ENCODE measurements around the gene ATPAF2.

The ATPAF2 gene

GRCh38 chr17:18038861-18039534, at the start of gene ATPAF2, which contains the start of gene GID4:
Gene ATPAF2, minus strand, starts transcription at chr17:18039168. Its CDS starts 155 bp downstream, at chr17:18039013.
Gene GID4, plus strand, starts transcription at chr17:18039408. Its CDS starts 57 bp downstream, at chr17:18039465.
- Mint-ChIP-seq H3K4me3 (peak within 1 kb of the TSS; percentile 97), H3K9me3 (ENCODE audit: low read depth) (no peaks in the 10 kb centered on the region), H3K27ac (peak within 1 kb of the TSS; percentile 95), H3K27me3 (no peaks in the 10 kb centered on the region), H3K36me3 (no peaks in the 10 kb centered on the region), H3K4me1 (ENCODE audit: low read depth) (peaks cover 50% of the 10 kb centered on the region)

- Mint-ChIP-seq H3K36me3 (no peaks in the 10 kb centered on the region), H3K27ac (peak within 1 kb of the TSS; percentile 98), H3K9me3 (ENCODE audit: low read depth) (no peaks in the 10 kb centered on the region), H3K27me3 (no peaks in the 10 kb centered on the region), H3K4me1 (ENCODE audit: low read depth) (peaks cover 30% of the 10 kb centered on the region), H3K4me3 (peak within 1 kb of the TSS; percentile 99)
Measured at GRCh38 chr17:18087610-18088491, 48.9 kb upstream of the ATPAF2 start, which contains the start of gene DRG2. Gene DRG2, plus strand, starts transcription at chr17:18087948. Its CDS starts 76 bp downstream, at chr17:18088024.

- Mint-ChIP-seq H3K27me3 (peaks cover 3% of the 10 kb centered on the region), H3K4me1 (ENCODE audit: low read depth) (peaks cover 17% of the 10 kb centered on the region), H3K9me3 (ENCODE audit: low read depth) (no peaks in the 10 kb centered on the region), H3K4me3 (no peak overlapping the region), H3K27ac (no peak overlapping the region), H3K36me3 (no peaks in the 10 kb centered on the region)
Measured at GRCh38 chr17:18084256-18084655, 45.3 kb upstream of the ATPAF2 start.

- H3K4me3 Mint-ChIP-seq = no peak overlapping the region
- H3K27me3 Mint-ChIP-seq = peaks cover 5% of the 10 kb centered on the region
- H3K4me1 Mint-ChIP-seq (ENCODE audit: low read depth) = no peaks in the 10 kb centered on the region
- no peak overlapping the region for H3K27ac Mint-ChIP-seq
- H3K9me3 Mint-ChIP-seq (ENCODE audit: low read depth) = no peaks in the 10 kb centered on the region
- H3K36me3 Mint-ChIP-seq = no peaks in the 10 kb centered on the region
Measured at GRCh38 chr17:18079543-18079942, 40.6 kb upstream of the ATPAF2 start.

- no peaks in the 10 kb centered on the region for H3K9me3 Mint-ChIP-seq (ENCODE audit: low read depth)
- no peak overlapping the region for H3K4me3 Mint-ChIP-seq
- no peak overlapping the region for H3K27ac Mint-ChIP-seq
- H3K36me3 Mint-ChIP-seq = no peaks in the 10 kb centered on the region
- H3K4me1 Mint-ChIP-seq (ENCODE audit: low read depth) = no peaks in the 10 kb centered on the region
- H3K27me3 Mint-ChIP-seq = peaks cover 5% of the 10 kb centered on the region
Measured at GRCh38 chr17:18076936-18077335, 38.0 kb upstream of the ATPAF2 start.

- H3K36me3 Mint-ChIP-seq = no peaks in the 10 kb centered on the region
- no peak overlapping the region for H3K4me3 Mint-ChIP-seq
- no peaks in the 10 kb centered on the region for H3K9me3 Mint-ChIP-seq (ENCODE audit: low read depth)
- H3K27ac Mint-ChIP-seq = no peak overlapping the region
- H3K4me1 Mint-ChIP-seq (ENCODE audit: low read depth) = peaks cover 10% of the 10 kb centered on the region
- H3K27me3 Mint-ChIP-seq = peaks cover 3% of the 10 kb centered on the region
Measured at GRCh38 chr17:18074566-18075272, 35.8 kb upstream of the ATPAF2 start.

GRCh38 chr17:18071751-18072150, 32.8 kb upstream of the ATPAF2 start:
- H3K27ac Mint-ChIP-seq = no peak overlapping the region
- H3K9me3 Mint-ChIP-seq (ENCODE audit: low read depth) = no peaks in the 10 kb centered on the region
- no peaks in the 10 kb centered on the region for H3K27me3 Mint-ChIP-seq
- H3K4me3 Mint-ChIP-seq = no peak overlapping the region
- peaks cover 10% of the 10 kb centered on the region for H3K4me1 Mint-ChIP-seq (ENCODE audit: low read depth)
- H3K36me3 Mint-ChIP-seq = no peaks in the 10 kb centered on the region

- H3K4me3 Mint-ChIP-seq = no peak overlapping the region
- H3K36me3 Mint-ChIP-seq = no peaks in the 10 kb centered on the region
- H3K4me1 Mint-ChIP-seq (ENCODE audit: low read depth) = peaks cover 10% of the 10 kb centered on the region
- no peaks in the 10 kb centered on the region for H3K27me3 Mint-ChIP-seq
- H3K27ac Mint-ChIP-seq = no peak overlapping the region
- H3K9me3 Mint-ChIP-seq (ENCODE audit: low read depth) = no peaks in the 10 kb centered on the region
Measured at GRCh38 chr17:18070861-18071340, 31.9 kb upstream of the ATPAF2 start.

GRCh38 chr17:18069101-18069500, 30.1 kb upstream of the ATPAF2 start:
- Mint-ChIP-seq H3K4me3 (no peak overlapping the region), H3K27me3 (no peaks in the 10 kb centered on the region), H3K36me3 (no peaks in the 10 kb centered on the region), H3K27ac (no peak overlapping the region), H3K9me3 (ENCODE audit: low read depth) (no peaks in the 10 kb centered on the region), H3K4me1 (ENCODE audit: low read depth) (peaks cover 10% of the 10 kb centered on the region)

GRCh38 chr17:18066866-18067265, 27.9 kb upstream of the ATPAF2 start:
- Mint-ChIP-seq H3K4me1 (ENCODE audit: low read depth) (peaks cover 9% of the 10 kb centered on the region), H3K4me3 (no peak overlapping the region), H3K36me3 (peaks cover 2% of the 10 kb centered on the region)

GRCh38 chr17:18065546-18065945, 26.6 kb upstream of the ATPAF2 start:
- H3K36me3 Mint-ChIP-seq = peaks cover 2% of the 10 kb centered on the region
- H3K27me3 Mint-ChIP-seq = no peaks in the 10 kb centered on the region
- H3K4me1 Mint-ChIP-seq (ENCODE audit: low read depth) = no peaks in the 10 kb centered on the region
- no peak overlapping the region for H3K27ac Mint-ChIP-seq
- no peak overlapping the region for H3K4me3 Mint-ChIP-seq
- no peaks in the 10 kb centered on the region for H3K9me3 Mint-ChIP-seq (ENCODE audit: low read depth)

More at GRCh38 chr17:18066866-18067265, 27.9 kb upstream of the ATPAF2 start:
- Mint-ChIP-seq H3K27ac (no peak overlapping the region), H3K9me3 (ENCODE audit: low read depth) (no peaks in the 10 kb centered on the region), H3K27me3 (no peaks in the 10 kb centered on the region)

- peaks cover 2% of the 10 kb centered on the region for H3K36me3 Mint-ChIP-seq
- H3K4me1 Mint-ChIP-seq (ENCODE audit: low read depth) = no peaks in the 10 kb centered on the region
- H3K9me3 Mint-ChIP-seq (ENCODE audit: low read depth) = no peaks in the 10 kb centered on the region
- no peak overlapping the region for H3K4me3 Mint-ChIP-seq
- no peaks in the 10 kb centered on the region for H3K27me3 Mint-ChIP-seq
- H3K27ac Mint-ChIP-seq = no peak overlapping the region
Measured at GRCh38 chr17:18064053-18064452, 25.1 kb upstream of the ATPAF2 start.

- Mint-ChIP-seq H3K27me3 (no peaks in the 10 kb centered on the region), H3K4me3 (no peak overlapping the region), H3K9me3 (ENCODE audit: low read depth) (no peaks in the 10 kb centered on the region), H3K36me3 (peaks cover 7% of the 10 kb centered on the region), H3K27ac (no peak overlapping the region), H3K4me1 (ENCODE audit: low read depth) (no peaks in the 10 kb centered on the region)
Measured at GRCh38 chr17:18059283-18059682, 20.3 kb upstream of the ATPAF2 start.

GRCh38 chr17:18056214-18056613, 17.2 kb upstream of the ATPAF2 start:
- H3K27ac Mint-ChIP-seq = no peak overlapping the region
- no peaks in the 10 kb centered on the region for H3K27me3 Mint-ChIP-seq
- no peak overlapping the region for H3K4me3 Mint-ChIP-seq
- H3K36me3 Mint-ChIP-seq = peaks cover 5% of the 10 kb centered on the region
- H3K4me1 Mint-ChIP-seq (ENCODE audit: low read depth) = no peaks in the 10 kb centered on the region
- no peaks in the 10 kb centered on the region for H3K9me3 Mint-ChIP-seq (ENCODE audit: low read depth)

GRCh38 chr17:18055597-18055996, 16.6 kb upstream of the ATPAF2 start:
- Mint-ChIP-seq H3K27me3 (no peaks in the 10 kb centered on the region), H3K4me1 (ENCODE audit: low read depth) (no peaks in the 10 kb centered on the region), H3K36me3 (peaks cover 5% of the 10 kb centered on the region), H3K27ac (no peak overlapping the region), H3K9me3 (ENCODE audit: low read depth) (no peaks in the 10 kb centered on the region), H3K4me3 (no peak overlapping the region)
